ENCODE results near the gene MALAT1.
"Not testable (repeated sequence)": the region's sequence is repeated elsewhere in the genome, so short reads cannot be mapped to it uniquely, and the experiment has no call there.

Gene MALAT1

DNA sequence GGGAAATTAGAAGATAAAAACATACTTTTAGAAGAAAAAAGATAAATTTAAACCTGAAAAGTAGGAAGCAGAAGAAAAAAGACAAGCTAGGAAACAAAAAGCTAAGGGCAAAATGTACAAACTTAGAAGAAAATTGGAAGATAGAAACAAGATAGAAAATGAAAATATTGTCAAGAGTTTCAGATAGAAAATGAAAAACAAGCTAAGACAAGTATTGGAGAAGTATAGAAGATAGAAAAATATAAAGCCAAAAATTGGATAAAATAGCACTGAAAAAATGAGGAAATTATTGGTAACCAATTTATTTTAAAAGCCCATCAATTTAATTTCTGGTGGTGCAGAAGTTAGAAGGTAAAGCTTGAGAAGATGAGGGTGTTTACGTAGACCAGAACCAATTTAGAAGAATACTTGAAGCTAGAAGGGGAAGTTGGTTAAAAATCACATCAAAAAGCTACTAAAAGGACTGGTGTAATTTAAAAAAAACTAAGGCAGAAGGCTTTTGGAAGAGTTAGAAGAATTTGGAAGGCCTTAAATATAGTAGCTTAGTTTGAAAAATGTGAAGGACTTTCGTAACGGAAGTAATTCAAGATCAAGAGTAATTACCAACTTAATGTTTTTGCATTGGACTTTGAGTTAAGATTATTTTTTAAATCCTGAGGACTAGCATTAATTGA is 1.0 kb downstream of the MALAT1 start:
- no peak for DNase-seq

DNA sequence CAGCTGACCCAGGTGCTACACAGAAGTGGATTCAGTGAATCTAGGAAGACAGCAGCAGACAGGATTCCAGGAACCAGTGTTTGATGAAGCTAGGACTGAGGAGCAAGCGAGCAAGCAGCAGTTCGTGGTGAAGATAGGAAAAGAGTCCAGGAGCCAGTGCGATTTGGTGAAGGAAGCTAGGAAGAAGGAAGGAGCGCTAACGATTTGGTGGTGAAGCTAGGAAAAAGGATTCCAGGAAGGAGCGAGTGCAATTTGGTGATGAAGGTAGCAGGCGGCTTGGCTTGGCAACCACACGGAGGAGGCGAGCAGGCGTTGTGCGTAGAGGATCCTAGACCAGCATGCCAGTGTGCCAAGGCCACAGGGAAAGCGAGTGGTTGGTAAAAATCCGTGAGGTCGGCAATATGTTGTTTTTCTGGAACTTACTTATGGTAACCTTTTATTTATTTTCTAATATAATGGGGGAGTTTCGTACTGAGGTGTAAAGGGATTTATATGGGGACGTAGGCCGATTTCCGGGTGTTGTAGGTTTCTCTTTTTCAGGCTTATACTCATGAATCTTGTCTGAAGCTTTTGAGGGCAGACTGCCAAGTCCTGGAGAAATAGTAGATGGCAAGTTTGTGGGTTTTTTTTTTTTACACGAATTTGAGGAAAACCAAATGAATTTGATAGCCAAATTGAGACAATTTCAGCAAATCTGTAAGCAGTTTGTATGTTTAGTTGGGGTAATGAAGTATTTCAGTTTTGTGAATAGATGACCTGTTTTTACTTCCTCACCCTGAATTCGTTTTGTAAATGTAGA is 1.7 kb downstream of the MALAT1 start:
- DNase-seq = peak in 1 of 4 experiments; percentile 18

DNA sequence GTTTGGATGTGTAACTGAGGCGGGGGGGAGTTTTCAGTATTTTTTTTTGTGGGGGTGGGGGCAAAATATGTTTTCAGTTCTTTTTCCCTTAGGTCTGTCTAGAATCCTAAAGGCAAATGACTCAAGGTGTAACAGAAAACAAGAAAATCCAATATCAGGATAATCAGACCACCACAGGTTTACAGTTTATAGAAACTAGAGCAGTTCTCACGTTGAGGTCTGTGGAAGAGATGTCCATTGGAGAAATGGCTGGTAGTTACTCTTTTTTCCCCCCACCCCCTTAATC is 2.3 kb downstream of the MALAT1 start:
- no peak for DNase-seq

DNA sequence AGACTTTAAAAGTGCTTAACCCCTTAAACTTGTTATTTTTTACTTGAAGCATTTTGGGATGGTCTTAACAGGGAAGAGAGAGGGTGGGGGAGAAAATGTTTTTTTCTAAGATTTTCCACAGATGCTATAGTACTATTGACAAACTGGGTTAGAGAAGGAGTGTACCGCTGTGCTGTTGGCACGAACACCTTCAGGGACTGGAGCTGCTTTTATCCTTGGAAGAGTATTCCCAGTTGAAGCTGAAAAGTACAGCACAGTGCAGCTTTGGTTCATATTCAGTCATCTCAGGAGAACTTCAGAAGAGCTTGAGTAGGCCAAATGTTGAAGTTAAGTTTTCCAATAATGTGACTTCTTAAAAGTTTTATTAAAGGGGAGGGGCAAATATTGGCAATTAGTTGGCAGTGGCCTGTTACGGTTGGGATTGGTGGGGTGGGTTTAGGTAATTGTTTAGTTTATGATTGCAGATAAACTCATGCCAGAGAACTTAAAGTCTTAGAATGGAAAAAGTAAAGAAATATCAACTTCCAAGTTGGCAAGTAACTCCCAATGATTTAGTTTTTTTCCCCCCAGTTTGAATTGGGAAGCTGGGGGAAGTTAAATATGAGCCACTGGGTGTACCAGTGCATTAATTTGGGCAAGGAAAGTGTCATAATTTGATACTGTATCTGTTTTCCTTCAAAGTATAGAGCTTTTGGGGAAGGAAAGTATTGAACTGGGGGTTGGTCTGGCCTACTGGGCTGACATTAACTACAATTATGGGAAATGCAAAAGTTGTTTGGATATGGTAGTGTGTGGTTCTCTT is 2.8 kb downstream of the MALAT1 start:
- DNase-seq = no peak

DNA sequence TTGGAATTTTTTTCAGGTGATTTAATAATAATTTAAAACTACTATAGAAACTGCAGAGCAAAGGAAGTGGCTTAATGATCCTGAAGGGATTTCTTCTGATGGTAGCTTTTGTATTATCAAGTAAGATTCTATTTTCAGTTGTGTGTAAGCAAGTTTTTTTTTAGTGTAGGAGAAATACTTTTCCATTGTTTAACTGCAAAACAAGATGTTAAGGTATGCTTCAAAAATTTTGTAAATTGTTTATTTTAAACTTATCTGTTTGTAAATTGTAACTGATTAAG is 3.4 kb downstream of the MALAT1 start:
- DNase-seq = no peak

DNA sequence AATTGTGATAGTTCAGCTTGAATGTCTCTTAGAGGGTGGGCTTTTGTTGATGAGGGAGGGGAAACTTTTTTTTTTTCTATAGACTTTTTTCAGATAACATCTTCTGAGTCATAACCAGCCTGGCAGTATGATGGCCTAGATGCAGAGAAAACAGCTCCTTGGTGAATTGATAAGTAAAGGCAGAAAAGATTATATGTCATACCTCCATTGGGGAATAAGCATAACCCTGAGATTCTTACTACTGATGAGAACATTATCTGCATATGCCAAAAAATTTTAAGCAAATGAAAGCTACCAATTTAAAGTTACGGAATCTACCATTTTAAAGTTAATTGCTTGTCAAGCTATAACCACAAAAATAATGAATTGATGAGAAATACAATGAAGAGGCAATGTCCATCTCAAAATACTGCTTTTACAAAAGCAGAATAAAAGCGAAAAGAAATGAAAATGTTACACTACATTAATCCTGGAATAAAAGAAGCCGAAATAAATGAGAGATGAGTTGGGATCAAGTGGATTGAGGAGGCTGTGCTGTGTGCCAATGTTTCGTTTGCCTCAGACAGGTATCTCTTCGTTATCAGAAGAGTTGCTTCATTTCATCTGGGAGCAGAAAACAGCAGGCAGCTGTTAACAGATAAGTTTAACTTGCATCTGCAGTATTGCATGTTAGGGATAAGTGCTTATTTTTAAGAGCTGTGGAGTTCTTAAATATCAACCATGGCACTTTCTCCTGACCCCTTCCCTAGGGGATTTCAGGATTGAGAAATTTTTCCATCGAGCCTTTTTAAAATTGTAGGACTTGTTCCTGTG is 3.9 kb downstream of the MALAT1 start:
- DNase-seq = no peak

DNA sequence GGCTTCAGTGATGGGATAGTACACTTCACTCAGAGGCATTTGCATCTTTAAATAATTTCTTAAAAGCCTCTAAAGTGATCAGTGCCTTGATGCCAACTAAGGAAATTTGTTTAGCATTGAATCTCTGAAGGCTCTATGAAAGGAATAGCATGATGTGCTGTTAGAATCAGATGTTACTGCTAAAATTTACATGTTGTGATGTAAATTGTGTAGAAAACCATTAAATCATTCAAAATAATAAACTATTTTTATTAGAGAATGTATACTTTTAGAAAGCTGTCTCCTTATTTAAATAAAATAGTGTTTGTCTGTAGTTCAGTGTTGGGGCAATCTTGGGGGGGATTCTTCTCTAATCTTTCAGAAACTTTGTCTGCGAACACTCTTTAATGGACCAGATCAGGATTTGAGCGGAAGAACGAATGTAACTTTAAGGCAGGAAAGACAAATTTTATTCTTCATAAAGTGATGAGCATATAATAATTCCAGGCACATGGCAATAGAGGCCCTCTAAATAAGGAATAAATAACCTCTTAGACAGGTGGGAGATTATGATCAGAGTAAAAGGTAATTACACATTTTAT is 4.6 kb downstream of the MALAT1 start:
- no peak for DNase-seq

DNA sequence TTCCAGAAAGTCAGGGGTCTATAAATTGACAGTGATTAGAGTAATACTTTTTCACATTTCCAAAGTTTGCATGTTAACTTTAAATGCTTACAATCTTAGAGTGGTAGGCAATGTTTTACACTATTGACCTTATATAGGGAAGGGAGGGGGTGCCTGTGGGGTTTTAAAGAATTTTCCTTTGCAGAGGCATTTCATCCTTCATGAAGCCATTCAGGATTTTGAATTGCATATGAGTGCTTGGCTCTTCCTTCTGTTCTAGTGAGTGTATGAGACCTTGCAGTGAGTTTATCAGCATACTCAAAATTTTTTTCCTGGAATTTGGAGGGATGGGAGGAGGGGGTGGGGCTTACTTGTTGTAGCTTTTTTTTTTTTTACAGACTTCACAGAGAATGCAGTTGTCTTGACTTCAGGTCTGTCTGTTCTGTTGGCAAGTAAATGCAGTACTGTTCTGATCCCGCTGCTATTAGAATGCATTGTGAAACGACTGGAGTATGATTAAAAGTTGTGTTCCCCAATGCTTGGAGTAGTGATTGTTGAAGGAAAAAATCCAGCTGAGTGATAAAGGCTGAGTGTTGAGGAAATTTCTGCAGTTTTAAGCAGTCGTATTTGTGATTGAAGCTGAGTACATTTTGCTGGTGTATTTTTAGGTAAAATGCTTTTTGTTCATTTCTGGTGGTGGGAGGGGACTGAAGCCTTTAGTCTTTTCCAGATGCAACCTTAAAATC is 5.3 kb downstream of the MALAT1 start:
- DNase-seq = no peak

DNA sequence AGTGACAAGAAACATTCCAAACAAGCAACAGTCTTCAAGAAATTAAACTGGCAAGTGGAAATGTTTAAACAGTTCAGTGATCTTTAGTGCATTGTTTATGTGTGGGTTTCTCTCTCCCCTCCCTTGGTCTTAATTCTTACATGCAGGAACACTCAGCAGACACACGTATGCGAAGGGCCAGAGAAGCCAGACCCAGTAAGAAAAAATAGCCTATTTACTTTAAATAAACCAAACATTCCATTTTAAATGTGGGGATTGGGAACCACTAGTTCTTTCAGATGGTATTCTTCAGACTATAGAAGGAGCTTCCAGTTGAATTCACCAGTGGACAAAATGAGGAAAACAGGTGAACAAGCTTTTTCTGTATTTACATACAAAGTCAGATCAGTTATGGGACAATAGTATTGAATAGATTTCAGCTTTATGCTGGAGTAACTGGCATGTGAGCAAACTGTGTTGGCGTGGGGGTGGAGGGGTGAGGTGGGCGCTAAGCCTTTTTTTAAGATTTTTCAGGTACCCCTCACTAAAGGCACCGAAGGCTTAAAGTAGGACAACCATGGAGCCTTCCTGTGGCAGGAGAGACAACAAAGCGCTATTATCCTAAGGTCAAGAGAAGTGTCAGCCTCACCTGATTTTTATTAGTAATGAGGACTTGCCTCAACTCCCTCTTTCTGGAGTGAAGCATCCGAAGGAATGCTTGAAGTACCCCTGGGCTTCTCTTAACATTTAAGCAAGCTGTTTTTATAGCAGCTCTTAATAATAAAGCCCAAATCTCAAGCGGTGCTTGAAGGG is 6.0 kb downstream of the MALAT1 start:
- no peak for DNase-seq

DNA sequence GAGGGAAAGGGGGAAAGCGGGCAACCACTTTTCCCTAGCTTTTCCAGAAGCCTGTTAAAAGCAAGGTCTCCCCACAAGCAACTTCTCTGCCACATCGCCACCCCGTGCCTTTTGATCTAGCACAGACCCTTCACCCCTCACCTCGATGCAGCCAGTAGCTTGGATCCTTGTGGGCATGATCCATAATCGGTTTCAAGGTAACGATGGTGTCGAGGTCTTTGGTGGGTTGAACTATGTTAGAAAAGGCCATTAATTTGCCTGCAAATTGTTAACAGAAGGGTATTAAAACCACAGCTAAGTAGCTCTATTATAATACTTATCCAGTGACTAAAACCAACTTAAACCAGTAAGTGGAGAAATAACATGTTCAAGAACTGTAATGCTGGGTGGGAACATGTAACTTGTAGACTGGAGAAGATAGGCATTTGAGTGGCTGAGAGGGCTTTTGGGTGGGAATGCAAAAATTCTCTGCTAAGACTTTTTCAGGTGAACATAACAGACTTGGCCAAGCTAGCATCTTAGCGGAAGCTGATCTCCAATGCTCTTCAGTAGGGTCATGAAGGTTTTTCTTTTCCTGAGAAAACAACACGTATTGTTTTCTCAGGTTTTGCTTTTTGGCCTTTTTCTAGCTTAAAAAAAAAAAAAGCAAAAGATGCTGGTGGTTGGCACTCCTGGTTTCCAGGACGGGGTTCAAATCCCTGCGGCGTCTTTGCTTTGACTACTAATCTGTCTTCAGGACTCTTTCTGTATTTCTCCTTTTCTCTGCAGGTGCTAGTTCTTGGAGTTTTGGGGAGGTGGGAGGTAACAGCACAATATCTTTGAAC is 6.8 kb downstream of the MALAT1 start:
- DNase-seq = no peak

DNA sequence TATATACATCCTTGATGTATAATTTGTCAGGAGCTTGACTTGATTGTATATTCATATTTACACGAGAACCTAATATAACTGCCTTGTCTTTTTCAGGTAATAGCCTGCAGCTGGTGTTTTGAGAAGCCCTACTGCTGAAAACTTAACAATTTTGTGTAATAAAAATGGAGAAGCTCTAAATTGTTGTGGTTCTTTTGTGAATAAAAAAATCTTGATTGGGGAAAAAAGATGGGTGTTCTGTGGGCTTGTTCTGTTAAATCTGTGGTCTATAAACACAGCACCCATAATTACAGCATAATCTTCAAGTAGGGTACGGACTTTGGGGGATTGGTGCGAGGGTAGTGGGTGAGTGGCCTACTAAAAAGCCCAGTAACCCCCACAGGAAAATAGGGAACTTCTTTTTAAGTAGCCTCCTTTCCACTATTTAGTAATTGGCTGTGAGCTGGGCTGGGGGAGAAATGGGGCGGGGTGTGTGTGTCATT is 7.5 kb downstream of the MALAT1 start:
- no peak for DNase-seq

DNA sequence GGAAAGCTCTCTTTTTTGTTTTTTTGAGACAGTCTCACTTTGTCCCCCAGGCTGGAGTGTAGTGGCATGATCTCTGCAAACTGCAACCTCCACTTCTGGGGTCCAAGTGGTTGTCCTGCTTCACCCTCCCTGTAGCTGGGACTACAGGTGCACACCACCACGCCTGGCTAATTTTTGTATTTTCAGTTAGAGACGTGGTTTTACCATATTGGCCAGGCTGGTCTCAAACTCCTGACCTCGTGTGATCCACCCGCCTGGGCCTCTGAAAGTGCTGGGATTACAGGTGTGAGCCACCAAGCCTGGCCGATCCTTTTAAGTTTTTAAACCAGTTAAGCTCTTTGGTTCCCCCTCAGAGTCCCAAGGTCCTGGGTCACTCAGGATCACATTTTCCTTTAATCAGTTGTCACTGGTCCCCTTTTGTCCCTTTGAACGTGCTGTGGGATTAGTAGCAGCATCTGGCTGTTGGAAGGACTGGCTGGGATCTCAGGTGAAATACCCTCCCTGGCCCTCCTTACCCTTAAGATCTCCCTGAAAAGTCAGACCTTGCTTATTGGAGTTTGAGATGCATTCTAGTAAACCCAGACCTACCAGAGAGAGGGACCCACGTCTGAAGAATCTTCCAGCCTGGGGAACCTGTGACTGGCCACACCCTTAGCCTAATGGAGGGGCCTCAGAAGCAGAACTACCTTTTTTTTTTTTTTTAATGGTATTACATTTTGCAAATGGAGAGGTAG is 8.1 kb downstream of the MALAT1 start:
- peak in 1 of 4 experiments; percentile 30 for DNase-seq

DNA sequence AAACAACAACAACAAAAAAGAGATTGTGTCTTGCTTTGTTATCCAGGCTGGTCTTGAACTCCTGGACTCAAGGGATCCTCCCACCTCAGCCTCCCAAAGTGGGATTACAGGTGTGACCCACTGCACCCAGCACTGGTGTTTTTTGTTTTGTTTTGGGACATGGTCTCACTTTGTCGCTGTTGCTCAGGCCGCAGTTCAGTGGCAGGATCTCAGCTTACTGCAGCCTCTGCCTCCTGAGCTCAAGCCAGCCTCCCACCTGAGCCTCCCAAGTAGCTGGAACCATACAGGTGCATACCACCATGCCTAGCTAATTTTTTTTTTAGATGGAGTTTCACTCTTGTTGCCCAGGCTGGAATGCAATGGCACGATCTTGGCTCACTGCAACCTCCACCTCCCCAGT is 13.5 kb downstream of the MALAT1 start:
- not testable (repeated sequence) for DNase-seq

DNA sequence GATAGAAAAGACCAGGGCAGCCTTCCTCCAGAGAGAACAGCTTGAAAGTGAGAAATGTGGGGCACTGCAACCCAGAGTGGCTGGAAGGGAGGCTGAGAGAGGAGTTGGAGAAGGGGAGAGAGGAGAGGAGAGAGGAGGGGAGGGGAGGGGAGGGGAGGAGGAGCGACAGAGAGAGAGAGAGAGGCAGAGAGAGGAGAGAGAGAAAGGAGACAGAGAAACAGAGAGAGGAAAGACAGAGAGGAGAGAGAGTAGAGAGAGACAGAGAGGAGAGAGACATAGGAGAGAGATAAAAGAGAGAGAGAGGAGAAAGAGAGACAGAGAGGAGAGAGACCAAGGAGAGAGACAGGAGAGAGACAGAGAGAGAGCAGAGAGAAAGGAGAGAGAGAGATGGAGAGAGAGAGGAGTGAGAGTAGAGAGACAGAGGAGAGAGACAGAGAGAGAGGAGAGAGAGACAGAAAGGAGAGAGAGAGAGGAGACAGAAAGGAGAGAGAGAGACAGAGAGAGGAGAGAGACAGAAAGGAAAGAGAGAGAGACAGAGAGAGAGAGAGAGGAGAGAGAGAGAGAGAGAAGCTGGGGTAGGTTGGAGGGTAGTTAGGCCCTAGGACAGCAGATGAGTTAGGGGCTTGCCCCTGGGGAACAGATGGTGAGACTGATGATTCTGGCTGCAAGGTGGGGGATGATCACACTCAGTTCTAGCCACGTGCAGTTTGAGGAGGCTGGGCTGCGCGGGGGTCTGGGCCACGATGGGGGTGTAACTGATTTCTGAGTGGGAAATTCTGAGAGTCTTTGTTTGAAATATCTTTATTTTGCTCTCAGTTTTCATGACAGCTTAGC is 17.5 kb downstream of the MALAT1 start:
- DNase-seq = no peak

DNA sequence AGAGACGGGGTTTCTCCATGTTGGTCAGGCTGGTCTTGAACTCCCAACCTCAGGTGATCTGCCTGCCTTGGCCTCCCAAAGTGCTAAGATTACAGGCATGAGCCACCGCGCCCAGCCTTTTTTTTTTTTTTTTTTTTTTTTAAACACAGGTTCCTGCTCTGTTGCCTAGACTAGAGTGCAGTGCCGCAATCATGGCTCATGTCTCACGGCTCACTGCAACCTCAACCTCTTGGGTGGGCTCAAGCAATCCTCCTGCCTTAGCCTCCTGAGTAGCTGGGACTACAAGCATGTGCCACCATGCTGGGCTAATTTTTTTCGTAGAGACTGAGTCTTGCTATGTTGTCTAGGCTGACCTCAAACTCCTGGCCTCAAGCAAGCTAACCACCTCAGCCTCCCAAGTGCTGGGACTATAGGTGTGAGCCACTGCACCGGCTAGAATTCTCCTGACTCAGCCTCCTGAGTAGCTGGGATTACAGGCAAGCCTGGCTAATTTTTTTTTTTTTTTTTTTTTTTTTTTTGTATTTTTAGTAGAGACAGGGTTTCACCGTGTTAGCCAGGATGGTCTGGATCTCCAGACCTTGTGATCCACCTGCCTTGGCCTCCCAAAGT is 20.2 kb downstream of the MALAT1 start:
- not testable (repeated sequence) for DNase-seq

DNA sequence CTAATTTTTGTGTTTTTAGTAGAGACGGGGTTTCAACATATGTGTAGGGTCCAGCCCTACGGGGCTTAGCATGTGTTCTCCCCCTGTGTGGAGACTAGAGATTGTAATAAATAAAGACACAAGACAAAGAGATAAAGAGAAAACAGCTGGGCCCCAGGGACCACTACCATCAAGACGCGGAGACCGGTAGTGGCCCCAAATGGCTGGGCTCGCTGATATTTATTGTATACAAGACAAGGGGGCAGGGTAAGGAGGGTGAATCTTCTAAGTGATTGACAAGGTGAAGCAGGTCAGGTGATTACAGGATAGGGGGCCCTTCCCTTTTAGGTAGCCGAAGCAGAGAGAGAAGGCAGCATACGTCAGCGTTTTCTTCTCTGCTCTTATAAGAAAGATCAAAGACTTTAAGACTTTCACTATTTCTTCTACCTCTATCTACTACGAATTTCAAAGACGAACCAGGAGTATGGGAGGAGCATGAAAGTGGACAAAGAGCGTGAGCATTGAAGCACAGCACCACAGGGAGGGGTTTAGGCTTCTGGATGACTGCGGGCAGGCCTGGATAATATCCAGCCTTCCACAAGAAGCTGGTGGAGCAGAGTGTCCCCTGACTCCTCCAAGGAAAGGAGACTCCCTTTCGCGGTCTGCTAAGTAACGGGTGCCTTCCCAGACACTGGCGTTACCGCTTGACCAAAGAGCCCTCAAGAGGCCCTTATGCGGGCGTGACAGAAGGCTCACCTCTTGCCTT is 23.1 kb downstream of the MALAT1 start:
- not testable (repeated sequence) for DNase-seq
